Astrocyte of the spinal cord (primary cell): Measurements from ENCODE around the gene ANKRD42.

Experiments
- DNase-seq: peaks from one replicate; pipeline ENCODE4 v3.0.0; 2011; ENCODE audit warnings: low read depth, low spot score
- H3K4me3 ChIP-seq: 2 replicates; pipeline ENCODE4 v1.5.1; 2011; ENCODE audit warnings: low read depth, mild to moderate bottlenecking, low read length, moderate library complexity
- in situ Hi-C: cut with HindIII; loops from 2 replicates; pipeline ENCODE4 v1.10.0; 2017; ENCODE audit warnings: low sequenced_read_pairs
- TF ChIP-seq, protein P1 (sequence below): IDR thresholded peaks from 2 replicates; pipeline ENCODE4 v1.5.1; 2012; ENCODE audit warnings: low read depth, mild to moderate bottlenecking, low read length, inconsistent platforms

Gene ANKRD42

DNA sequence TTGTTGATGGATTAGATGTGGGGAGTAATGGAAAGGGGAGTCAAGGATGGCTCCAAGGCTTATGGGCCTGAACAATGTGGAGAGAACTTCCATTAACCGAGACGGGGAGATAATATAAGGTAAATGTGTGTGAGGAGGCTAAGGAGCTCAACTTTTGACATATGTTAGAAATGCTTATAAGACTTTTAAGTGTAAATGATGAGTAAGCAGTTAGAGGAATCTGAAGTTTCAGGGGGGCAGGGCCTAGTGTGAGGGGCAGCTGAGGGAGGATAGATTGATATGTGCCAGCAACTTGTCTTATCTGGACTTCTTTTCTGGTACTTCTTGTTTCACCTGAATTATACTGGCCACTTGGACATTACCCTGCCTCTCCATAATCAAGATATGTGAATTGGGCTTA is 29.9 kb downstream of the ANKRD42 start:
- in situ Hi-C loops = no loop called here
- TF ChIP-seq, protein P1, sequence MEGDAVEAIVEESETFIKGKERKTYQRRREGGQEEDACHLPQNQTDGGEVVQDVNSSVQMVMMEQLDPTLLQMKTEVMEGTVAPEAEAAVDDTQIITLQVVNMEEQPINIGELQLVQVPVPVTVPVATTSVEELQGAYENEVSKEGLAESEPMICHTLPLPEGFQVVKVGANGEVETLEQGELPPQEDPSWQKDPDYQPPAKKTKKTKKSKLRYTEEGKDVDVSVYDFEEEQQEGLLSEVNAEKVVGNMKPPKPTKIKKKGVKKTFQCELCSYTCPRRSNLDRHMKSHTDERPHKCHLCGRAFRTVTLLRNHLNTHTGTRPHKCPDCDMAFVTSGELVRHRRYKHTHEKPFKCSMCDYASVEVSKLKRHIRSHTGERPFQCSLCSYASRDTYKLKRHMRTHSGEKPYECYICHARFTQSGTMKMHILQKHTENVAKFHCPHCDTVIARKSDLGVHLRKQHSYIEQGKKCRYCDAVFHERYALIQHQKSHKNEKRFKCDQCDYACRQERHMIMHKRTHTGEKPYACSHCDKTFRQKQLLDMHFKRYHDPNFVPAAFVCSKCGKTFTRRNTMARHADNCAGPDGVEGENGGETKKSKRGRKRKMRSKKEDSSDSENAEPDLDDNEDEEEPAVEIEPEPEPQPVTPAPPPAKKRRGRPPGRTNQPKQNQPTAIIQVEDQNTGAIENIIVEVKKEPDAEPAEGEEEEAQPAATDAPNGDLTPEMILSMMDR = no peak
- DNase-seq = no peak
- H3K4me3 ChIP-seq = no peak overlapping the region

DNA sequence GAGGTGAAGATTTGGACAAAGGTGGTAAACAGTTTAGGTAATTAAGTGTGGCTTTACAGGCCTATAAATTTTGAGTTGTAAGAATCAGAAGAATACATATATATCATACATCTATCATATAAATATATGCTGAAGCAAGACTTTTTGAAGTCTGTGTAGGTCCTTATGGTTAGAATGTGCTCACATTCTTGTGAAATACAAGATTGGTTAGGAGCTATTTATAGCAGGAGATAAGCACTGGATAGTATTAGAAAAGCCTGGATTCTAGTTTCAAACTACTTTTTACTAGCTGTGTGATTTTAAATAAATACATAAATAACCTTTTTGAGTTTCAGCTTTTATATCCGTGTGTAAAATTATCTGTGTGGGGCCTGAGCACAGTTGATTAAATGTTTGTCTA is 42.3 kb downstream of the ANKRD42 start:
- TF ChIP-seq, protein P1 = no peak
- DNase-seq = no peak
- no peak overlapping the region for H3K4me3 ChIP-seq
- in situ Hi-C loops = no loop called here

DNA sequence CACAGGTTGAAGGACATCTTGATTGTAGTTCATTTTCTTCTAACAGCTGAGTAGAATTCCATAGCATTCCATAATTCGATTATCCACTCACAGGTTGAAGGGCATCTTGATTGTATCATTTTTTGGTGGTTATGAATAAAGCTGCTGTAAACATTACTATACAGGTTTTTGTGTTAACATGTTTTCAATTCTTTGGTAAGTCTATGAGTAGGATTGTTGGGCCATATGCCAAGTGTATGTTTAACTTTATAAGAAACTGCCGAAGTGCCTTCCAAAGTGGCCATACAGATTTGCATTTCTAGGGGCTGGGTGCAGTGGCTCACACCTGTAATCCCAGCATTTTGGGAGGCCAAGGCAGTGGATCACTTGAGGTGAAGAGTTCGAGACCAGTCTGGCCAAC is 44.6 kb downstream of the ANKRD42 start:
- TF ChIP-seq, protein P1 = no peak
- in situ Hi-C loops = no loop called here
- no peak for DNase-seq
- H3K4me3 ChIP-seq = no peak overlapping the region

DNA sequence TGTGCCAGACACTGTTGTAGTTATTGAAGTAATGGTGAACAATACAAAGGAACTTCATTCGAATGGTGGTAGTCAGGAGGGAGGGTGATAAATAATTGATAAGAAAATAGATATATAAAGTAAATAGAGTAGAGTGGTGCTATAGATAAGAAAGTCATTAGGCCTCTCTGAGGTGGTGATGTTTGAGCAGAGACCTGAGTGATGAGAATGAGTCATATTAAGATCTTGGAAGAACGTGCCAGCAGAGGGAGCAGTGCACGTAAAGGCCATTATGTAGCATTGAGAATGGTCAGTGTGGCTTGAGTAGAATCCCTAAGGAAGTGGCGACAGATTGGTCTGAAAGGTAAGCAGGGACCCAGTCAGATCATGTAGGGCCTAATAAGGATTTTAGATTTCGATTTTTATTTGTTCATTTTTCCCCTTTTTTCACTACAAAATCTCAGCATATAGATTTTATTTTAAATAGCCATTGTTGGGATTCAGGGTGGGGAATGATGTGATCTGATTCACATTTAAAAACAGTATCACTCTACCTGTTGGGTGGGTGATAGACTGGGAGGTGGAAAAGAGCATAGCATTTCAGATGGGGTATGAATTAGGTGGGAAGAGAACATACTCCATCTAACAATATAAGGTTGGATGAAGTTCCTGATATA is 47.9 kb downstream of the ANKRD42 start:
- no peak overlapping the region for H3K4me3 ChIP-seq
- in situ Hi-C loops = no loop called here
- TF ChIP-seq, protein P1 = peak; percentile 67
- DNase-seq = peak; percentile 72

DNA sequence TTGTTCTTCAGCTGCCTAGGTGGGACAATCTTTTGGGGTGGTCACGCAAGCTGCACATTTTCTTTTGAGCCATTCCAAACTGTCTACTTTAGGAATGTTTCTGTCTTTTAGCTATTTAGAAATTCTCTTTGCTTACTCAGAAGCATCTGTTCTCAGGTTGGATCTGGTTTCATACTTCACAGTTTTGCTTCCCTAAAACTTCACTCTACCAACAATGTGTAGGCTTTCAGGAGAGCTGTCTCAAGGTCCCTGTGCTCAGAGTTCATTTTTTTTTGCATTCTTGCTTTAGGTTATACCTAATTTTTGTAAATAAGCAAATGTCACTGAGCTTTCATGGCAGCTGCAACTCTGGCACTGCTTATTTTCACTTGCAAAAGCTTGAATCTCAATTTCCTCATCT is 55.9 kb downstream of the ANKRD42 start:
- DNase-seq = no peak
- TF ChIP-seq, protein P1 = no peak
- in situ Hi-C loops = no loop called here
- no peak overlapping the region for H3K4me3 ChIP-seq

DNA sequence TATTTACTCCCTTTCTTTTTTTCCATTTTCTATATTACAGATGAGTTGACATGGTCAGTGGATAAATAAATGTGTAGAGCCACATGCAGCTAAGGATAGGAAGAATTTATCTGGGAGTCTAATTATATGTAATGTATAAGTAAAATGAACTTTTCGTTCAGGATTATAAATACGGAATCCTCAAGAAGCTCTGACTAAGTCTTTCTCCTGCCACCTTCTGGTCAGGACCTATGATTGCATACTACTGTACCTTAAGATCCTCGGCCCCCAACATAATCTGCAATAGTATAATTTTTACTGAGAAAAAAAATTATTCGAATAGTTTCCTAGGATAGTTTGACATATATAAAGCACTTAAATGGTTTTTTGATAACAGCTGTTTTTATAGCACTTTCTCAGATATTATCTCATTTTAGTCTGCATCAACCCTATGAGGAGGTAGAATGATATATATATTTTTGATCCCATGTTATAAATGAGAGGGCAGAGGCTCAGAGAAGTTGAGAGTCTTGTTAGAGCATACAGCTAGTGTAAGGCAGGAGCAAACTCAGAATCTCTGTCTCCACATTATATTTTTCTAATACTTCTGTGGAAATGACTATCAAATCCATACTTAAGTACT is 56.6 kb downstream of the ANKRD42 start:
- DNase-seq = peak; percentile 65
- H3K4me3 ChIP-seq = no peak overlapping the region
- TF ChIP-seq, protein P1 = peak; percentile 70
- in situ Hi-C loops = no loop called here
